MCF 10A (cell line): ENCODE results near the gene C1orf141. TPM values are rescaled to one million over a fixed set of nuclear protein-coding genes. Genes with fewer than 3 reads are reported as not detected.
A peak's percentile ranks its signal among the peaks of the same experiment; 100 is the strongest.

Experiments
- BruUV-seq: library from RNA; stranded (reverse); fragments of 400-500 nt; replicated peaks from 2 replicates; lab custom pipeline; 2021; lab: Mats Ljungman, UMichigan
- CTCF ChIA-PET: fragments of 300-600 bp; sonication (Branson Sonifier 250); formaldehyde crosslinking; extraction: SDS; loops from one replicate; lab custom pipeline; 2021; ENCODE audit warnings: antibody characterized with exemption, inconsistent platforms; lab: Yijun Ruan, JAX
- POLR2A ChIA-PET: fragments of 300-600, 350-650 bp; sonication (Branson Sonifier 250); formaldehyde crosslinking; extraction: SDS; loops from one replicate; lab custom pipeline; 2020; ENCODE audit warnings: antibody characterized with exemption, inconsistent platforms; lab: Yijun Ruan, JAX
- DNase-seq: peaks from one replicate; pipeline ENCODE4 v3.0.0-alpha.2; 2018; ENCODE audit not compliant: unreplicated experiment
- H3K27ac Mint-ChIP-seq: one replicate; pipeline ENCODE4 v1.8.0; 2022; ENCODE audit warnings: mild to moderate bottlenecking, low read depth, mixed read lengths; ENCODE audit not compliant: unreplicated experiment
- H3K27me3 Mint-ChIP-seq: one replicate; pipeline ENCODE4 v1.8.0; 2022; ENCODE audit warnings: mixed read lengths; ENCODE audit not compliant: insufficient read depth, unreplicated experiment
- H3K36me3 Mint-ChIP-seq: one replicate; pipeline ENCODE4 v1.8.0; 2022; ENCODE audit warnings: mild to moderate bottlenecking, moderate library complexity, mixed read lengths; ENCODE audit not compliant: insufficient read depth, unreplicated experiment
- H3K4me1 Mint-ChIP-seq: one replicate; pipeline ENCODE4 v1.8.0; 2022; ENCODE audit warnings: mixed read lengths; ENCODE audit not compliant: insufficient read depth, unreplicated experiment
- H3K4me3 Mint-ChIP-seq: one replicate; pipeline ENCODE4 v1.8.0; 2022; ENCODE audit warnings: mild to moderate bottlenecking, moderate library complexity, mixed read lengths; ENCODE audit not compliant: unreplicated experiment
- H3K9me3 Mint-ChIP-seq: one replicate; pipeline ENCODE4 v1.8.0; 2022; ENCODE audit warnings: mixed read lengths; ENCODE audit not compliant: unreplicated experiment
- CTCF ChIP-seq: fragments of 200-600 bp; IDR thresholded peaks from one replicate; pipeline ENCODE4 v1.8.0; 2022; ENCODE audit warnings: antibody characterized with exemption, mild to moderate bottlenecking; ENCODE audit not compliant: unreplicated experiment
- intact Hi-C: fragments of 100-400 bp; cut with micrococcal nuclease; formaldehyde crosslinking; loops from 2 replicates; pipeline ENCODE4 v1.14.1; 2022
- total RNA-seq: library from RNA; stranded (reverse); gene quantifications from 2 replicates; pipeline ENCODE4 v1.2.3, GENCODE V29; 2022

C1orf141 gene
- total RNA-seq, 1 experiment from 2014 or later, result not detected

GRCh38 chr1:67062412-67062811 lies 72.4 kb downstream of the C1orf141 start:
- CTCF ChIA-PET, result no interaction called here
- Mint-ChIP-seq H3K4me3 (no peak overlapping the region), H3K4me1 (peaks cover 30% of the 10 kb centered on the region), H3K27ac (no peak overlapping the region), H3K9me3 (no peaks in the 10 kb centered on the region), H3K36me3 (peaks cover 7% of the 10 kb centered on the region), H3K27me3 (no peaks in the 10 kb centered on the region)
- TF ChIP-seq CTCF, result no peak
- no TSS peak for BruUV-seq
- intact Hi-C loops, result no loop called here
- POLR2A ChIA-PET, result interaction anchor here (0.6 kb wide), 1 partner anchor 9 kb away, joined by 3 read pairs; no protein-coding TSS in a partner anchor
- no peak for DNase-seq

- no TSS peak for BruUV-seq
- peak overlapping the region; percentile 78 for H3K27ac Mint-ChIP-seq
These were observed 73.5 kb downstream of the C1orf141 start for GRCh38 chr1:67061266-67061665.

GRCh38 chr1:67060811-67061218 lies 74.0 kb downstream of the C1orf141 start:
- DNase-seq, result peak; percentile 93
- BruUV-seq, result no TSS peak
- no peaks in the 10 kb centered on the region for H3K27me3 Mint-ChIP-seq
- ChIA-PET POLR2A (interaction anchor here (0.6 to 2.3 kb wide), 11 partner anchors 9 to 1171 kb away, joined by 3 to 11 read pairs (median 4); partner anchors contain the start of genes C1orf141, DNAI4 and MIER1), CTCF (interaction anchor here (1.3 to 4.3 kb wide), 3 partner anchors 88 to 153 kb away, joined by 3 to 39 read pairs (median 4); no protein-coding TSS in a partner anchor)
- intact Hi-C loops, result no loop called here
- H3K4me3 Mint-ChIP-seq, result no peak overlapping the region
- no peaks in the 10 kb centered on the region for H3K9me3 Mint-ChIP-seq
- H3K27ac Mint-ChIP-seq, result peak overlapping the region; percentile 78
- peaks cover 30% of the 10 kb centered on the region for H3K4me1 Mint-ChIP-seq
- H3K36me3 Mint-ChIP-seq, result peaks cover 7% of the 10 kb centered on the region
- TF ChIP-seq CTCF, result no peak

More at GRCh38 chr1:67061266-67061665, 73.5 kb downstream of the C1orf141 start:
- no peak for DNase-seq
- no peak overlapping the region for H3K4me3 Mint-ChIP-seq
- ChIA-PET POLR2A (interaction anchor here (1.0 to 2.3 kb wide), 8 partner anchors 10 to 137 kb away, joined by 3 to 11 read pairs (median 4); partner anchors contain the start of genes C1orf141, DNAI4 and MIER1), CTCF (interaction anchor here (0.9 to 4.3 kb wide), 4 partner anchors 87 to 153 kb away, joined by 3 to 39 read pairs (median 4); no protein-coding TSS in a partner anchor)
- no peaks in the 10 kb centered on the region for H3K27me3 Mint-ChIP-seq
- TF ChIP-seq CTCF, result no peak
- H3K4me1 Mint-ChIP-seq, result peaks cover 30% of the 10 kb centered on the region
- intact Hi-C loops, result no loop called here
- peaks cover 7% of the 10 kb centered on the region for H3K36me3 Mint-ChIP-seq
- no peaks in the 10 kb centered on the region for H3K9me3 Mint-ChIP-seq

GRCh38 chr1:67059346-67059745 lies 75.4 kb downstream of the C1orf141 start:
- Mint-ChIP-seq H3K27ac (no peak overlapping the region), H3K36me3 (peaks cover 8% of the 10 kb centered on the region), H3K27me3 (no peaks in the 10 kb centered on the region), H3K4me1 (peaks cover 30% of the 10 kb centered on the region), H3K9me3 (no peaks in the 10 kb centered on the region), H3K4me3 (no peak overlapping the region)
- no TSS peak for BruUV-seq
- CTCF ChIA-PET, result interaction anchor here (1.4 to 4.3 kb wide), 2 partner anchors 69 to 89 kb away, joined by 3 to 39 read pairs; no protein-coding TSS in a partner anchor
- POLR2A ChIA-PET, result interaction anchor here (1.8 to 2.3 kb wide), 4 partner anchors 8 to 135 kb away, joined by 4 to 11 read pairs (median 8); partner anchors contain the start of genes DNAI4 and MIER1
- TF ChIP-seq CTCF, result no peak
- no peak for DNase-seq
- intact Hi-C loops, result no loop called here
